Uterine smooth muscle cell (primary cell): ENCODE measurements around the gene HES7. TPM values are rescaled to one million over a fixed set of nuclear protein-coding genes. Genes with fewer than 3 reads are reported as not detected.

Experiments
- total RNA-seq: library from RNA; depleted of rRNA; stranded (reverse); fragments of >200 nt; gene quantifications from 2 replicates; pipeline ENCODE4 v1.2.3, GENCODE V29; 2014

Gene HES7
- total RNA-seq = not detected in 2 replicates

GRCh38 chr17:8123695-8124349, at the start of gene HES7:
HES7 (minus strand) TSS chr17:8124106; CDS start chr17:8124084, 22 bp downstream.

GRCh38 chr17:8162233-8162996, 38.5 kb upstream of the HES7 start, which contains the start of gene VAMP2:
VAMP2 (minus strand) TSS chr17:8162948; CDS start chr17:8162879, 69 bp downstream.

GRCh38 chr17:8152112-8152775, 28.3 kb upstream of the HES7 start, which contains the start of gene PER1:
PER1 (minus strand) TSS chr17:8152404; CDS start chr17:8150706, 1,698 bp downstream.

DNA sequence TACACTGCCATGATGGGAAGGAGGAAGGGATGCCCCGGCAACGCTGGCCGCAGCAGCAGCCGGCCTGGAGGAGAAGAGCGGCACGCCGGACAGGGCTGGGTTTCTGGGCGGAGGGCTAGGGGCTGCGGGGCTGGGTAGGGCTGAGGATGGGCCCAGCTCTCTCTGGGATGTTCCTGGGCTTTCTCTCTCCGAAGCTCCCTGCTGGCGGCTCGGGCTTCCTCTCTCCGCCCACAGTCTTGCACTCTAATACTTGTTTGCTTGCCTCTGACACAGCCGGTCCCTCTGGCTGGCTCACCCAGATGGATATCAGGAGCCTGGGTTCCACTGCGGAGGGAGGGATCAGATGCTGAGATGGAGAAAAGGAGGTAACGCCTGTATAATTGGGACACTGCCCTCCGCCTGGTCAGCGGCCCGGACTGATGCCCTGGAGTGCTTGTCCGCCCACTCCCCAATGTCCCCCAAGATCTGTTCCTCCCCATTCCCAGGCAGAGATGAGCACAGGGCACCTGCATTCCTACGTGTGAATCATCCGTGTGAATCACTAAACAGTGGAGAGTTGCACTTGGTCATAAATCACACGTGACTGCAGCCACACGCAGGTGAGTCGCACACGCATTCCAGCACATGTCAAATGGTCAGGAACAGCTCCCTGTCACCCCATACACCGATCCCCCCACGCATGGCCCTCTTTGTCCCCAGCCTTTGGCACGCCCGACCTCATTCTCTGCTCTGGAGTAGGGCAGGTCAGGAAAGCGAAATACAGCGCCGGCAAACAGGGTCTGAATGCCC, 5.7 kb downstream of the HES7 start, which contains the start of gene ALOXE3:
Gene ALOXE3 (minus strand): TSS at position 535 of the 789 bp plus-strand sequence. CDS start 524 bp downstream, at position 11.

DNA sequence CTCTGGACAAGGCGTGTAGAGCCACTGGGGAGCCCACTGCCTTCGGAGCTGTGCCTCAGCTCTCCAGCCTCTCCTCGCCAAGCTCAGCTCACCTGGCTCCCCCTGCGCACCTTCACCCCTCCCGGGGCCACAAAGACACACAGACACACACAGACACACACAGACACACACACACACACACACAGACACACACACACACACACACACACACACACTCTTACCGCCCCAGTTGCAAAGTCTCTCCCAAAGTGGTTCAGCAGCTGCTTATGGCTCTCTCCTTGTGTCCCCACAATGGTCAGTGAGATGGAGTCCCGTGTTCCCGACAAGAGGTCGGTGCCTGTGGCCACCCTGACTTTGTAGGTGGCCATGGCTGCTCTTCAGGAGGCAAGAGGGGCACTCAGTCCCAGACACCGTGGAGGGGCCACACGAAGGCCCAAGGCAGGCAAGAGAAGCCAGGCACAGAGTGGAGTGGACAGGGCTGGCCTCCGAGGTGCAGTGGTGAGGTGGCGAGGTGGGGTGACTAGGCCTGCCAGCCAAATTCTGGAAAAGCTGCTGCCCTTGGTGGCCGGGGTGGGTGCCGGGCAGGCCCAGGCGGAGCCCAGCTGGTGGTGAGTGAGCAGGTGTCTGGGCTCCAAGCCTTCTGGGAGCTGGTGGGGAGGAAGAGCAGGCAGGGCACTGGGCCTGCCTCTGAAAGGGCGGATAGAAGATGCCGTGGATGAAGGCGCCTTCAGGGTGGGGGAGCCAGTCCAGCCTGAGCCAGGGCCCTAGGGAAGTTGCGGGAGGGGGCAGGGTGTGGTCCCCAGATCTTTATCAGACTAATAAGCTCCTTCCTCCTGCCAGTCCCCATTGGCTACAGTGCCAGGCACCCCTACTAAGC, 36.6 kb downstream of the HES7 start, which contains the start of gene ALOX12B:
Gene ALOX12B (minus strand): TSS at position 642 of the 877 bp plus-strand sequence. CDS start 274 bp downstream, at position 368.

Other genes starting within 250 kb of the HES7 start
- gene CHD3, start 235.3 kb downstream of the HES7 start, total RNA-seq = 135 and 232 TPM in 2 replicates
- 2.5 TPM in 2 replicates for gene RNF227, start 207.8 kb downstream of the HES7 start, total RNA-seq
- gene KCNAB3, start 194.2 kb downstream of the HES7 start, total RNA-seq = 0.75 and 1.00 TPM in 2 replicates
- 46.6 and 48.2 TPM in 2 replicates for gene TRAPPC1, start 192.2 kb downstream of the HES7 start, total RNA-seq
- gene CNTROB, start 191.9 kb downstream of the HES7 start, total RNA-seq = 27.2 and 44.9 TPM in 2 replicates
- gene GUCY2D, start 121.5 kb downstream of the HES7 start, total RNA-seq = under 0.01 TPM in 2 replicates
- gene ALOX15B, start 85.0 kb downstream of the HES7 start, total RNA-seq = 0.12 TPM in 1 of 2 replicates, not detected in the other
- gene ALOX12B, start 36.4 kb downstream of the HES7 start, total RNA-seq = not detected in 2 replicates
- 0.25 and 0.55 TPM in 2 replicates for gene ALOXE3, start 5.6 kb downstream of the HES7 start, total RNA-seq
- 9.3 and 15.4 TPM in 2 replicates for gene PER1, start 28.3 kb upstream of the HES7 start, total RNA-seq
- 6.0 and 6.1 TPM in 2 replicates for gene VAMP2, start 38.8 kb upstream of the HES7 start, total RNA-seq
- gene TMEM107, start 52.3 kb upstream of the HES7 start, total RNA-seq = 20.5 and 32.9 TPM in 2 replicates
- gene BORCS6, start 66.1 kb upstream of the HES7 start, total RNA-seq = 11.0 and 14.9 TPM in 2 replicates
- gene AURKB, start 86.5 kb upstream of the HES7 start, total RNA-seq = 19.1 and 69.5 TPM in 2 replicates
- 5.1 and 6.4 TPM in 2 replicates for gene CTC1, start 124.0 kb upstream of the HES7 start, total RNA-seq
- 22.7 and 41.8 TPM in 2 replicates for gene PFAS, start 125.2 kb upstream of the HES7 start, total RNA-seq
- gene RANGRF, start 164.6 kb upstream of the HES7 start, total RNA-seq = 9.7 and 11.1 TPM in 2 replicates
- gene SLC25A35, start 171.3 kb upstream of the HES7 start, total RNA-seq = 0.66 and 0.75 TPM in 2 replicates
- not detected in 2 replicates for gene ARHGEF15, start 186.1 kb upstream of the HES7 start, total RNA-seq
- not detected in 2 replicates for gene ODF4, start 215.7 kb upstream of the HES7 start, total RNA-seq